Gastroesophageal sphincter (tissue), 3 donors: ENCODE data around the gene NGEF.

ENCODE experiments used
- EP300 ChIP-seq: sonication (generic); formaldehyde crosslinking; IDR thresholded peaks from one replicate; pipeline ENCODE4 v1.6.1; 2017; ENCODE audit warnings: antibody characterized with exemption, mild to moderate bottlenecking
- POLR2A ChIP-seq, 2 donors: fragments of 450-650 bp; IDR thresholded peaks; one replicate each; pipeline ENCODE4 v1.6.1; 2017; ENCODE audit warnings: antibody characterized with exemption in 2 of 2, mild to moderate bottlenecking in 2 of 2, moderate library complexity in 1 of 2
- POLR2AphosphoS5 ChIP-seq: sonication (generic); formaldehyde crosslinking; IDR thresholded peaks from one replicate; pipeline ENCODE4 v1.6.1; 2017; ENCODE audit warnings: antibody characterized with exemption
- TF ChIP-seq, protein P1 (sequence below), 4 experiments: fragments of 200-600 bp in 2 of 4; fragments of 450-650 bp in 2 of 4; sonication (generic) in 1 of 4; IDR thresholded peaks; one replicate each; pipeline ENCODE4 v1.5.1; 2017 to 2019; ENCODE audit warnings: antibody characterized with exemption in 4 of 4, mild to moderate bottlenecking in 2 of 4, moderate library complexity in 2 of 4

DNA sequence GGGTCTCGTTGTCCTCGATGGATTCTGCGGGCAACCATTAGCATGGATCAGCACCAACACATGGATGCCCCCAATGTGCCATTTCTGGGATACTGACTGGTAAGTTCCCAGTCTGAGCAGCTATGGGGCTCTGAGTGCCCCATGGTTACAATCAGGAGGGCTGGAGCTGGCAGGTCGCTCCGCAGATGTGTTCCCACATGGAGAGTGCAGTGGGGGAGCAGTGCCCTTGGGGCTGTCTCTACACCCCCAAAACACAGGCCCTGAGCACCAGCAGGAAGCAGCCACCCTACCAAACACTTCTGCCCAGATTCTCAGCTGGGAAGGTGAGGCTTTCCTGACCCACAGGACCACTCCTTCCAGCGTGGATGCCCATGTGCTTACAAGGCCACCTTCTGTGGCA, 8.0 kb downstream of the NGEF start:
- TF ChIP-seq, protein P1, sequence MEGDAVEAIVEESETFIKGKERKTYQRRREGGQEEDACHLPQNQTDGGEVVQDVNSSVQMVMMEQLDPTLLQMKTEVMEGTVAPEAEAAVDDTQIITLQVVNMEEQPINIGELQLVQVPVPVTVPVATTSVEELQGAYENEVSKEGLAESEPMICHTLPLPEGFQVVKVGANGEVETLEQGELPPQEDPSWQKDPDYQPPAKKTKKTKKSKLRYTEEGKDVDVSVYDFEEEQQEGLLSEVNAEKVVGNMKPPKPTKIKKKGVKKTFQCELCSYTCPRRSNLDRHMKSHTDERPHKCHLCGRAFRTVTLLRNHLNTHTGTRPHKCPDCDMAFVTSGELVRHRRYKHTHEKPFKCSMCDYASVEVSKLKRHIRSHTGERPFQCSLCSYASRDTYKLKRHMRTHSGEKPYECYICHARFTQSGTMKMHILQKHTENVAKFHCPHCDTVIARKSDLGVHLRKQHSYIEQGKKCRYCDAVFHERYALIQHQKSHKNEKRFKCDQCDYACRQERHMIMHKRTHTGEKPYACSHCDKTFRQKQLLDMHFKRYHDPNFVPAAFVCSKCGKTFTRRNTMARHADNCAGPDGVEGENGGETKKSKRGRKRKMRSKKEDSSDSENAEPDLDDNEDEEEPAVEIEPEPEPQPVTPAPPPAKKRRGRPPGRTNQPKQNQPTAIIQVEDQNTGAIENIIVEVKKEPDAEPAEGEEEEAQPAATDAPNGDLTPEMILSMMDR (IDR thresholded peaks at IDR 0.05) = no peak
- no peak for TF ChIP-seq POLR2A (IDR thresholded peaks at IDR 0.05)
- TF ChIP-seq EP300 = no peak
- TF ChIP-seq POLR2AphosphoS5 = no peak
